ENCODE measurements around the gene RTTN. TPM values are rescaled to one million over a fixed set of nuclear protein-coding genes. Genes with fewer than 3 reads are reported as not detected.
"Not testable (repeated sequence)": the region's sequence is repeated elsewhere in the genome, so short reads cannot be mapped to it uniquely, and the experiment has no call there.

The RTTN gene
- total RNA-seq, 2 donors from 2014 or later, result 22.3 to 35.4 TPM

DNA sequence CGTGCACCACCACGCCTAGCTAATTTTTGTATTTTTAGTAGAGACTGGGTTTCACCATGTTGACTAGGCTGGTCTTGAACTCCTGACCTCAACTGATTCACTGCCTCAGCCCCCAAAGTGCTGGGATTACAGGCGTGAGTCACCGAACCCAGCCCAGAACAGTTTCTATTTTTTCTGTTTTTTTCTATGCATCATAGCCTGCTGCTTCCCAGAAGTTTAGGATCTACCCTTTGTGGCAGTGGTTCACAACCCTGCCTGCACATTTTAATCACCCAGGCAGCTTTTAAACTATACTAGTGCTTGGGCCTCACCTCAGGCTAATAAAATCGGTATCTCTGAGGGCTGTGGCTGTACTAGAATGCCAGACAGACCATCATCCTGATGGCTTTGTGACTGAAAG is 43.6 kb upstream of the RTTN start:
- no peak for DNase-seq
- Mint-ChIP-seq H3K9me3 (peaks cover 4% of the 10 kb centered on the region), H3K27ac (no peak overlapping the region), H3K4me3 (no peak overlapping the region), H3K4me1 (no peaks in the 10 kb centered on the region), H3K27me3 (ENCODE audit: insufficient read depth) (no peaks in the 10 kb centered on the region), H3K36me3 (ENCODE audit: low read depth) (no peaks in the 10 kb centered on the region)
- no peak overlapping the region for H3K4me3 ChIP-seq (ENCODE audit: low read length)
- no peaks in the 10 kb centered on the region for H3K27me3 ChIP-seq (ENCODE audit: control insufficient read depth, insufficient read depth, low read length, poor library complexity, severe bottlenecking)
- TF ChIP-seq, protein P1, sequence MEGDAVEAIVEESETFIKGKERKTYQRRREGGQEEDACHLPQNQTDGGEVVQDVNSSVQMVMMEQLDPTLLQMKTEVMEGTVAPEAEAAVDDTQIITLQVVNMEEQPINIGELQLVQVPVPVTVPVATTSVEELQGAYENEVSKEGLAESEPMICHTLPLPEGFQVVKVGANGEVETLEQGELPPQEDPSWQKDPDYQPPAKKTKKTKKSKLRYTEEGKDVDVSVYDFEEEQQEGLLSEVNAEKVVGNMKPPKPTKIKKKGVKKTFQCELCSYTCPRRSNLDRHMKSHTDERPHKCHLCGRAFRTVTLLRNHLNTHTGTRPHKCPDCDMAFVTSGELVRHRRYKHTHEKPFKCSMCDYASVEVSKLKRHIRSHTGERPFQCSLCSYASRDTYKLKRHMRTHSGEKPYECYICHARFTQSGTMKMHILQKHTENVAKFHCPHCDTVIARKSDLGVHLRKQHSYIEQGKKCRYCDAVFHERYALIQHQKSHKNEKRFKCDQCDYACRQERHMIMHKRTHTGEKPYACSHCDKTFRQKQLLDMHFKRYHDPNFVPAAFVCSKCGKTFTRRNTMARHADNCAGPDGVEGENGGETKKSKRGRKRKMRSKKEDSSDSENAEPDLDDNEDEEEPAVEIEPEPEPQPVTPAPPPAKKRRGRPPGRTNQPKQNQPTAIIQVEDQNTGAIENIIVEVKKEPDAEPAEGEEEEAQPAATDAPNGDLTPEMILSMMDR (conservative IDR thresholded peaks at IDR 0.05), result no peak
- H3K9ac ChIP-seq (ENCODE audit: extremely low read depth, low read length, poor library complexity, severe bottlenecking), result no peak overlapping the region
- H3K36me3 ChIP-seq (ENCODE audit: control insufficient read depth, insufficient read depth, low read length), result no peaks in the 10 kb centered on the region
- no peaks in the 10 kb centered on the region for H3K4me1 ChIP-seq (ENCODE audit: control insufficient read depth, insufficient read depth, low read length)
- H3K9me3 ChIP-seq (ENCODE audit: control insufficient read depth, low read length), result no peaks in the 10 kb centered on the region
- H3K27ac ChIP-seq (ENCODE audit: low read depth, low read length), result no peak overlapping the region
- WGBS, 2 experiments (ENCODE audit: insufficient coverage in 1 of 2, insufficient read length in 1 of 2), result 89 to 97% methylated on average over 4 to 5 of the region's 5 CpGs

DNA sequence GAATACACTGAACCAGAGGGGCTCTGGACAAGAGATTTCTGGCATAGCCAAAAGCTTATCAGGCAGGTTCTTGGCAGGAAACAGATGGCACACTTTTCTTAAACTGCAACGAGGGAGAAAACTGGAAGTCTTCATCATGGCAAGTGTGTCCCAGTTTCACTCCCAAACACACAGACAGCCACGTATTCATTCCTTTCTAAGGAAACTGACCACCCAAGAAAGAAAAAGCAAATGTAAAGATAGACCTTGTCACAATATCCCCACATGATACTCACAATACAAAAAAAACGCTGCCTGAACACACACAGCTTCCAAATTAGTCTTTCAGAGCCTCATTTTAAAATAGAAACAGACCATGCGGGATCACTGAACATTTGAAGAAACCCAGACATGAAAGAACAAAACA is 40.6 kb upstream of the RTTN start:
- Mint-ChIP-seq H3K9me3 (peaks cover 4% of the 10 kb centered on the region), H3K4me1 (peaks cover 5% of the 10 kb centered on the region), H3K27me3 (ENCODE audit: insufficient read depth) (peaks cover 2% of the 10 kb centered on the region), H3K27ac (no peak overlapping the region), H3K4me3 (no peak overlapping the region), H3K36me3 (ENCODE audit: low read depth) (no peaks in the 10 kb centered on the region)
- TF ChIP-seq, protein P1 (conservative IDR thresholded peaks at IDR 0.05), result no peak
- no peak overlapping the region for H3K27ac ChIP-seq (ENCODE audit: low read depth, low read length)
- H3K9me3 ChIP-seq (ENCODE audit: control insufficient read depth, low read length), result no peaks in the 10 kb centered on the region
- no peak for DNase-seq
- H3K9ac ChIP-seq (ENCODE audit: extremely low read depth, low read length, poor library complexity, severe bottlenecking), result no peak overlapping the region
- H3K27me3 ChIP-seq (ENCODE audit: control insufficient read depth, insufficient read depth, low read length, poor library complexity, severe bottlenecking), result no peaks in the 10 kb centered on the region
- no peaks in the 10 kb centered on the region for H3K4me1 ChIP-seq (ENCODE audit: control insufficient read depth, insufficient read depth, low read length)
- H3K4me3 ChIP-seq (ENCODE audit: low read length), result no peak overlapping the region
- H3K36me3 ChIP-seq (ENCODE audit: control insufficient read depth, insufficient read depth, low read length), result no peaks in the 10 kb centered on the region
- WGBS, 2 experiments (ENCODE audit: insufficient coverage in 1 of 2, insufficient read length in 1 of 2), result 86% methylated on average over 4 of the region's 4 CpGs; no CpG with 5 or more reads in 1 of the 2 experiments

DNA sequence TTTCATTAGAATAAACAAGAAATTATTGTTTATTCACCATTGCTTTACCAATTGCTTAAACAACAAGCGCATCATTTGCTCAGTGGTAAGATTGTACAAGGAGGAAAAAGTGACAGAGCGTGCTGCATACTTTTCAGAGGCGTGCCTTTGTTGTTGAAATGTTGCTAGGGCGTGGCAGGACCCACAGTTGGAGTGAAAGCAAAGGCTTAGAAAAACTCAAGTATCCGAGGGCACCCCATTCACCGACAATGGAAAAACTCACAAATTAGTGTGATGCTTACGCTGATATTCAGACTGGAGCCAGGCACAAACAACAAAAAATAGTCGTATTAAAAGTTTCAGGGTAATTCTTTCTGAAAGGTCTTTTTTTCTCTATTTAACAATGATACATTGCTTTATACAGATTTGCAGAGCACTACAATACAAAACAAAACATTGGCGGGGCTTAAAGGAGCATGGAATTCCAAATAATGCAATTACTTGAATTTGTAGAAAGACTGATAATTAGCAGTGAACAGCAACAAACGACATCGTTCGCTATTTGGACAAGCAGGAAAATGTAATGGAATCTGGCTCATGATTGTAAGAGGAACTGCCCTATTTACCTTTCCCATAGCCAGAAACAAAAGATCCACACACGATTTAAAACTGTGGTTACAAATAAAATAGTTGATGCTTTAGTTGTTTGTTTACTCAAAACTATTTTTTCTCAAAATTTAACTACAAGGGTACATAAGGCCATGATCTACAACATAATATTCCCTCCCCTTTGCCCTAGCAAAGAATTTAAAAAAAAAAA is 37.8 kb upstream of the RTTN start:
- no peaks in the 10 kb centered on the region for H3K9me3 ChIP-seq (ENCODE audit: control insufficient read depth, low read length)
- H3K4me3 Mint-ChIP-seq, result no peak overlapping the region
- H3K36me3 ChIP-seq (ENCODE audit: control insufficient read depth, insufficient read depth, low read length), result no peaks in the 10 kb centered on the region
- peak overlapping the region; percentile 21 for H3K27ac Mint-ChIP-seq
- DNase-seq, result no peak
- no peak overlapping the region for H3K4me3 ChIP-seq (ENCODE audit: low read length)
- TF ChIP-seq, protein P1 (conservative IDR thresholded peaks at IDR 0.05), result no peak
- no peaks in the 10 kb centered on the region for H3K27me3 ChIP-seq (ENCODE audit: control insufficient read depth, insufficient read depth, low read length, poor library complexity, severe bottlenecking)
- peaks cover 11% of the 10 kb centered on the region for H3K27me3 Mint-ChIP-seq (ENCODE audit: insufficient read depth)
- H3K9me3 Mint-ChIP-seq, result no peaks in the 10 kb centered on the region
- no peak overlapping the region for H3K9ac ChIP-seq (ENCODE audit: extremely low read depth, low read length, poor library complexity, severe bottlenecking)
- 94 to 96% methylated on average over 11 to 12 of the region's 13 CpGs for WGBS, 2 experiments (ENCODE audit: insufficient coverage in 1 of 2, insufficient read length in 1 of 2)
- H3K36me3 Mint-ChIP-seq (ENCODE audit: low read depth), result no peaks in the 10 kb centered on the region
- H3K27ac ChIP-seq (ENCODE audit: low read depth, low read length), result no peak overlapping the region
- no peaks in the 10 kb centered on the region for H3K4me1 ChIP-seq (ENCODE audit: control insufficient read depth, insufficient read depth, low read length)
- H3K4me1 Mint-ChIP-seq, result peaks cover 5% of the 10 kb centered on the region

DNA sequence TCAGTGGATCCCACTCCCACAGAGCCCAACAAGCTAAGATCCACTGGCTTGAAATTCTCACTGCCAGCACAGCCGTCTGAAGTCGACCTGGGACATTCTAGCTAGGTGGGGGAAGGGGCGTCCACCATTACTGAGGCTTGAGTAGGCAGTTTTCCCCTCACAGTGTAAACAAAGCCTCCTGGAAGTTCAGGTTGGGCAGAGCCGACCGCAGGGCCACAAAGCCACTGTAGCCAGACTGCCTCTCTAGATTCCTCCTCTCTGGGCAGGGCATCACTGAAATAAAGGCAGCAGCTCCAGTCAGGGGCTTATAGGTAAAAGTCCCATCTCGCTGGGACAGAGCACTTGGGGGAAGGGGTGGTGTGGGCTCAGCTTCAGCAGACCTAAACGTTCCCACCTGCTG is 31.4 kb upstream of the RTTN start:
- H3K27ac ChIP-seq (ENCODE audit: low read depth, low read length); H3K36me3 Mint-ChIP-seq (ENCODE audit: low read depth); H3K9ac ChIP-seq (ENCODE audit: extremely low read depth, low read length, poor library complexity, severe bottlenecking); DNase-seq; H3K27ac Mint-ChIP-seq; H3K4me3 Mint-ChIP-seq; H3K9me3 Mint-ChIP-seq; H3K9me3 ChIP-seq (ENCODE audit: control insufficient read depth, low read length); H3K27me3 ChIP-seq (ENCODE audit: control insufficient read depth, insufficient read depth, low read length, poor library complexity, severe bottlenecking); H3K36me3 ChIP-seq (ENCODE audit: control insufficient read depth, insufficient read depth, low read length); H3K4me3 ChIP-seq (ENCODE audit: low read length); H3K4me1 ChIP-seq (ENCODE audit: control insufficient read depth, insufficient read depth, low read length): not testable (repeated sequence)
- Mint-ChIP-seq H3K4me1 (peaks cover 20% of the 10 kb centered on the region), H3K27me3 (ENCODE audit: insufficient read depth) (peaks cover 26% of the 10 kb centered on the region)
- WGBS, 2 experiments (ENCODE audit: insufficient coverage in 1 of 2, insufficient read length in 1 of 2), result 81 to 91% methylated on average over 6 to 7 of the region's 7 CpGs
